ENCODE data around the gene CYBRD1. TPM values are rescaled to one million over a fixed set of nuclear protein-coding genes. Genes with fewer than 3 reads are reported as not detected.

The CYBRD1 gene
- total RNA-seq, 2 donors from 2014 or later, result 67.9 to 130 TPM

GRCh38 chr2:171480908-171481307 is 41.4 kb upstream of the CYBRD1 start:
- Histone ChIP-seq H3K9me3 (no peaks in the 10 kb centered on the region), H3K27ac (no peak overlapping the region), H3K4me1 (replicated peaks) (no peaks in the 10 kb centered on the region), H3K4me3 (no peak overlapping the region), H3K27me3 (replicated peaks; ENCODE audit: insufficient read depth) (no peaks in the 10 kb centered on the region), H3K36me3 (no peaks in the 10 kb centered on the region)
- no peak for TF ChIP-seq POLR2A (IDR thresholded peaks at IDR 0.05)
- TF ChIP-seq POLR2AphosphoS5 (IDR thresholded peaks at IDR 0.05), result no peak
- no peak for TF ChIP-seq CTCF (IDR thresholded peaks at IDR 0.05)
- 72% methylated on average over 1 of the region's 1 CpG for WGBS
- intact Hi-C loops (cut with DNase I), result no loop called here
- DNase-seq (ENCODE audit: low spot score), result no peak

- Histone ChIP-seq H3K4me3 (no peak overlapping the region), H3K27me3 (replicated peaks; ENCODE audit: insufficient read depth) (no peaks in the 10 kb centered on the region), H3K27ac (no peak overlapping the region), H3K36me3 (no peaks in the 10 kb centered on the region), H3K4me1 (replicated peaks) (no peaks in the 10 kb centered on the region), H3K9me3 (no peaks in the 10 kb centered on the region)
- TF ChIP-seq POLR2A (IDR thresholded peaks at IDR 0.05) (no peak), CTCF (IDR thresholded peaks at IDR 0.05) (no peak), POLR2AphosphoS5 (IDR thresholded peaks at IDR 0.05) (no peak)
- intact Hi-C loops (cut with DNase I), result no loop called here
- DNase-seq (ENCODE audit: low spot score), result no peak
These were observed 40.0 kb upstream of the CYBRD1 start for GRCh38 chr2:171482308-171482707.

GRCh38 chr2:171482877-171483276 is 39.4 kb upstream of the CYBRD1 start:
- Histone ChIP-seq H3K4me3 (no peak overlapping the region), H3K4me1 (replicated peaks) (no peaks in the 10 kb centered on the region), H3K27ac (no peak overlapping the region), H3K36me3 (no peaks in the 10 kb centered on the region), H3K27me3 (replicated peaks; ENCODE audit: insufficient read depth) (no peaks in the 10 kb centered on the region), H3K9me3 (no peaks in the 10 kb centered on the region)
- DNase-seq (ENCODE audit: low spot score), result no peak
- no peak for TF ChIP-seq POLR2AphosphoS5 (IDR thresholded peaks at IDR 0.05)
- no peak for TF ChIP-seq POLR2A (IDR thresholded peaks at IDR 0.05)
- TF ChIP-seq CTCF (IDR thresholded peaks at IDR 0.05), result no peak
- WGBS, result 81% methylated on average over 3 of the region's 3 CpGs
- intact Hi-C loops (cut with DNase I), result no loop called here

- Histone ChIP-seq H3K27me3 (replicated peaks; ENCODE audit: insufficient read depth) (no peaks in the 10 kb centered on the region), H3K27ac (no peak overlapping the region), H3K4me3 (no peak overlapping the region), H3K4me1 (replicated peaks) (no peaks in the 10 kb centered on the region), H3K36me3 (no peaks in the 10 kb centered on the region), H3K9me3 (no peaks in the 10 kb centered on the region)
- DNase-seq (ENCODE audit: low spot score), result no peak
- TF ChIP-seq POLR2AphosphoS5 (IDR thresholded peaks at IDR 0.05), result no peak
- no peak for TF ChIP-seq CTCF (IDR thresholded peaks at IDR 0.05)
- no peak for TF ChIP-seq POLR2A (IDR thresholded peaks at IDR 0.05)
- WGBS, result 85% methylated on average over 2 of the region's 2 CpGs
- intact Hi-C loops (cut with DNase I), result no loop called here
These were observed 38.5 kb upstream of the CYBRD1 start for GRCh38 chr2:171483793-171484192.

- WGBS, result 75% methylated on average over 1 of the region's 1 CpG
- Histone ChIP-seq H3K27ac (no peak overlapping the region), H3K4me1 (replicated peaks) (no peaks in the 10 kb centered on the region), H3K36me3 (no peaks in the 10 kb centered on the region), H3K9me3 (no peaks in the 10 kb centered on the region), H3K4me3 (no peak overlapping the region), H3K27me3 (replicated peaks; ENCODE audit: insufficient read depth) (no peaks in the 10 kb centered on the region)
- no peak for TF ChIP-seq POLR2A (IDR thresholded peaks at IDR 0.05)
- no peak for TF ChIP-seq POLR2AphosphoS5 (IDR thresholded peaks at IDR 0.05)
- no peak for TF ChIP-seq CTCF (IDR thresholded peaks at IDR 0.05)
- DNase-seq (ENCODE audit: low spot score), result no peak
- intact Hi-C loops (cut with DNase I), result no loop called here
These were observed 37.2 kb upstream of the CYBRD1 start for GRCh38 chr2:171485116-171485515.
